Measurements from ENCODE around the gene FKBP3. TPM values are rescaled to one million over a fixed set of nuclear protein-coding genes. Genes with fewer than 3 reads are reported as not detected.
"Not testable (repeated sequence)": the region's sequence is repeated elsewhere in the genome, so short reads cannot be mapped to it uniquely, and the experiment has no call there.

Gene FKBP3
- total RNA-seq, 2 experiments from 2014 or later: 47.6 to 50.8 TPM

DNA sequence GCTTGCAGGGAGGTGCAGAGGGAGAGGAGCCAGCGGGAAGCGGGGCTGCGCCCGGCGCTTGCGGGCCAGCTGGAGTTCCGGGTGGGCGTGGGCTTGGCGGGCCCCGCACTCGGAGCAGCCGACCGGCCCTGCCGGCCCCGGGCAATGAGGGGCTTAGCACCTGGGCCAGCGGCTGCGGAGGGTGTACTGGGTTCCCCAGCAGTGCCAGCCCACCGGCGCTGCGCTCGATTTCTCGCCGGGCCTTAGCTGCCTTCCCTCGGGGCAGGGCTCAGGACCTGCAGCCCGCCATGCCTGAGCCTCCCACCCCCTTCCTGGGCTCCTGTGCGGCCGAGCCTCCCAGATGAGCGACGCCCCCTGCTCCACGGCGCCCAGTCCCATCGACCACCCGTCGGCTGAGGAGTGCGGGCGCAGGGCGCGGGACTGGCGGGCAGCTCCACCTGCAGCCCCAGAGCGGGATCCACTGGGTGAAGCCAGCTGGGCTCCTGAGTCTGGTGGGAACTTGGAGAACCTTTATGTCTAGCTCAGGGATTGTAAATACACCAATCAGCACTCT is 53.8 kb downstream of the FKBP3 start:
- H3K27ac Mint-ChIP-seq; DNase-seq; intact Hi-C loops (cut with micrococcal nuclease); H3K9me3 Mint-ChIP-seq; H3K27me3 Mint-ChIP-seq (ENCODE audit: low read depth); H3K36me3 Mint-ChIP-seq (ENCODE audit: low read depth); CTCF ChIA-PET; H3K4me3 Mint-ChIP-seq: not testable (repeated sequence)
- peaks cover 15% of the 10 kb centered on the region for H3K4me1 Mint-ChIP-seq (ENCODE audit: low read depth)

- CTCF ChIA-PET: interaction anchor here (1.0 kb wide), 1 partner anchor 137 kb away, joined by 3 read pairs; no protein-coding TSS in a partner anchor
- H3K27me3 Mint-ChIP-seq (ENCODE audit: low read depth): no peaks in the 10 kb centered on the region
- peaks cover 6% of the 10 kb centered on the region for H3K4me1 Mint-ChIP-seq (ENCODE audit: low read depth)
- no peak overlapping the region for H3K4me3 Mint-ChIP-seq
- H3K27ac Mint-ChIP-seq: no peak overlapping the region
- intact Hi-C loops (cut with micrococcal nuclease): no loop called here
- H3K36me3 Mint-ChIP-seq (ENCODE audit: low read depth): no peaks in the 10 kb centered on the region
- no peak for DNase-seq
- H3K9me3 Mint-ChIP-seq: no peaks in the 10 kb centered on the region
These were observed 56.0 kb downstream of the FKBP3 start for GRCh38 chr14:45078323-45078722.

DNA sequence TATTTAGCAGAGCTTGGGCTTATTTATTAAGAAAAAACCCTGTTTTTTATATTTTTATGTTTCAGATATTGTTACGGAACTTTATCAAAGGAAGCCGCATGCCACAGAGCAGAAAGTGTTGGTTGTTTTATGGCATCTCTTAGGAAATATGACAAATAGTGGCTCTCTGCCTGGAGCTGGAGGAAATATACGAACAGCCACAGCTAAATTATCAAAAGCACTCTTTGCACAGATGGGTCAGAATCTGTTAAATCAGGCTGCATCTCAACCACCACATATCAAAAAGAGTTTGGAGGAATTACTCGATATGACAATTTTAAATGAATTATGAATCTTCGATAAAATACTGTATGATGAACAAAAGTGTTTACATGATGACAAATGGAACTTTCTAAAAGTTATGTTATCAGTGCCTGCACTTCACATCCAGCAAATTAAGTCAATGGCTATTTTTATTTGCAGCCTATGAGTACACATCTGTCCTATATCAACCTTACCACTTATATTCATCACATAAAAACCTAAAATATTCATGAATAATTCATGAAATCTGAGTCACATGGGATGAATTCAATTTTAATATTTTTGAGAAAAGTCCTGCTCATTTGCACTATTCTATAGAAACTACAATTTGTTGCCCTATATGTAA is 60.9 kb downstream of the FKBP3 start:
- CTCF ChIA-PET: no interaction called here
- H3K9me3 Mint-ChIP-seq: no peaks in the 10 kb centered on the region

GRCh38 chr14:45072126-45072525 is 62.2 kb downstream of the FKBP3 start:
- H3K36me3 Mint-ChIP-seq (ENCODE audit: low read depth): no peaks in the 10 kb centered on the region
- intact Hi-C loops (cut with micrococcal nuclease): no loop called here
- DNase-seq: no peak
- no peaks in the 10 kb centered on the region for H3K4me1 Mint-ChIP-seq (ENCODE audit: low read depth)
- no peak overlapping the region for H3K4me3 Mint-ChIP-seq
- H3K27me3 Mint-ChIP-seq (ENCODE audit: low read depth): no peaks in the 10 kb centered on the region
- H3K27ac Mint-ChIP-seq: no peak overlapping the region
- H3K9me3 Mint-ChIP-seq: no peaks in the 10 kb centered on the region
- CTCF ChIA-PET: no interaction called here

More for the DNA sequence above, 60.9 kb downstream of the FKBP3 start:
- H3K4me3 Mint-ChIP-seq: no peak overlapping the region
- H3K36me3 Mint-ChIP-seq (ENCODE audit: low read depth): no peaks in the 10 kb centered on the region
- no peak for DNase-seq
- H3K27me3 Mint-ChIP-seq (ENCODE audit: low read depth): no peaks in the 10 kb centered on the region
- intact Hi-C loops (cut with micrococcal nuclease): no loop called here
- H3K27ac Mint-ChIP-seq: no peak overlapping the region
- no peaks in the 10 kb centered on the region for H3K4me1 Mint-ChIP-seq (ENCODE audit: low read depth)

- Mint-ChIP-seq H3K4me1 (ENCODE audit: low read depth) (no peaks in the 10 kb centered on the region), H3K4me3 (no peak overlapping the region), H3K9me3 (no peaks in the 10 kb centered on the region), H3K36me3 (ENCODE audit: low read depth) (no peaks in the 10 kb centered on the region), H3K27ac (no peak overlapping the region), H3K27me3 (ENCODE audit: low read depth) (no peaks in the 10 kb centered on the region)
- DNase-seq: no peak
- CTCF ChIA-PET: interaction anchor here (0.5 kb wide), 1 partner anchor 15 kb away, joined by 3 read pairs; no protein-coding TSS in a partner anchor
- intact Hi-C loops (cut with micrococcal nuclease): no loop called here
These were observed 64.1 kb downstream of the FKBP3 start for GRCh38 chr14:45070215-45070614.

DNA sequence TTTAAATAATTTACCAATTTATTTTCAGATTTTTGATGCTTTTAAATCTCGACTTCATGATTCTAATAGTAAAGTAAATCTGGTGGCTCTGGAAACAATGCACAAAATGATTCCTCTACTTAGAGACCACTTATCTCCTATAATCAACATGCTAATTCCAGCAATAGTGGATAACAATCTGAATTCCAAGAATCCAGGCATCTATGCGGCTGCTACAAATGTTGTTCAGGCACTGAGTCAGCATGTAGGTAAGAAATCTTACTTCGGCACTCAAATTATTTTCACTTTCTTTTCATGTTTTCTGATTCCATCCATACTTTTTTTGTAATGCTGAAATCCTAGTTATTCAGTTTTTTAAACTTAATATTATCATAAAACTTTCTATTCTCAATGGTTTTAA is 65.9 kb downstream of the FKBP3 start:
- Mint-ChIP-seq H3K4me3 (no peak overlapping the region), H3K27ac (no peak overlapping the region), H3K9me3 (no peaks in the 10 kb centered on the region), H3K36me3 (ENCODE audit: low read depth) (no peaks in the 10 kb centered on the region), H3K4me1 (ENCODE audit: low read depth) (no peaks in the 10 kb centered on the region), H3K27me3 (ENCODE audit: low read depth) (no peaks in the 10 kb centered on the region)
- no peak for DNase-seq
- CTCF ChIA-PET: no interaction called here
- intact Hi-C loops (cut with micrococcal nuclease): no loop called here

DNA sequence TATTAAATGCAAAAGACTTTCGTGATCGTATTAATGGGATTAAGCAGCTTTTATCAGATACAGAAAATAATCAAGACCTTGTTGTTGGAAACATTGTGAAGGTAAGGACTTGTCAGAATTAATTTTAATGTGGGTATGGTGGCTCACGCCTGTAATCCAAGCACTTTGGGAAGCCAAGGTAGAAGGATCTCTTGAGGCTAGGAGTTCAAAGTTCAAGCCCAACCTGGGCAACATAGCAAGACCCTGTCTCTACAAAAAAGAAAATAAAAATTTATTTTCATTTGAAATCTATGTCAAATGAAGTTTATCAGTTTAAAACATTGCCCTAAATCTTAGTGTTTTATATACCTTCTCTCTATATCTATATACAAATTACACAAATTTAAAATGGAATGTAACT is 67.6 kb downstream of the FKBP3 start:
- Mint-ChIP-seq H3K4me1 (ENCODE audit: low read depth) (no peaks in the 10 kb centered on the region), H3K27ac (no peak overlapping the region)
- no peak for DNase-seq

DNA sequence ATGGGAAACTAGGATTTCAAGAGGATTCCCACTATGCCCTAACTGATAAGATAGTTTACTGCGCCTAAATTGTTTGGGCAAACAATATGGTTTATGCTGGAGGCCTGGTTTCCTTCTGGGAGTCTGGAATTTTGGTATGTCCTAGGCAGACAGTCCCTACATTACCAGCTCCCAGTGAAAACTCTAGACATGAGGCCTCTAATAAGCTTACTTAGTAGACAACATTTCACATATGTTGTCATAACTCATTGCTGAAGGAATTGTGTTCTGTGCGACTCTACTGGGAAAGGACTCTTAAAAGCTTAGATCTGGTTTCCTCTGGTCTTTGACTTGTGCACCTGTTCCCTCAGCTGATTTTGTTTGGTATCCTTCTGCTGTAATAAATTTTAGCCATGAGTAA is 68.3 kb downstream of the FKBP3 start:
- no peaks in the 10 kb centered on the region for H3K4me1 Mint-ChIP-seq (ENCODE audit: low read depth)
- no peak overlapping the region for H3K27ac Mint-ChIP-seq
- no peaks in the 10 kb centered on the region for H3K27me3 Mint-ChIP-seq (ENCODE audit: low read depth)
- CTCF ChIA-PET: no interaction called here
- H3K4me3 Mint-ChIP-seq: no peak overlapping the region
- H3K36me3 Mint-ChIP-seq (ENCODE audit: low read depth): no peaks in the 10 kb centered on the region
- intact Hi-C loops (cut with micrococcal nuclease): no loop called here
- H3K9me3 Mint-ChIP-seq: no peaks in the 10 kb centered on the region
- no peak for DNase-seq

More for the DNA sequence above, 67.6 kb downstream of the FKBP3 start:
- H3K4me3 Mint-ChIP-seq: no peak overlapping the region
- CTCF ChIA-PET: no interaction called here
- no peaks in the 10 kb centered on the region for H3K36me3 Mint-ChIP-seq (ENCODE audit: low read depth)
- no peaks in the 10 kb centered on the region for H3K9me3 Mint-ChIP-seq
- H3K27me3 Mint-ChIP-seq (ENCODE audit: low read depth): no peaks in the 10 kb centered on the region
- intact Hi-C loops (cut with micrococcal nuclease): no loop called here

Other genes starting within 250 kb of the FKBP3 start
- gene KLHL28, start 172.5 kb downstream of the FKBP3 start, total RNA-seq: 10 to 100 TPM; 10.8 to 12.7 TPM
- gene TOGARAM1, start 172.3 kb downstream of the FKBP3 start, total RNA-seq: 1 to 10 TPM; 3.1 to 3.3 TPM
- gene PRPF39, start 50.4 kb downstream of the FKBP3 start, total RNA-seq: 10 to 100 TPM; 32.0 to 35.6 TPM
- 10 to 100 TPM; 15.3 to 16.3 TPM for gene FANCM, start 1.4 kb upstream of the FKBP3 start, total RNA-seq
- 10 to 100 TPM; 55.5 to 56.8 TPM for gene MIS18BP1, start 118.7 kb upstream of the FKBP3 start, total RNA-seq